Stomach (tissue), 9 donors: ENCODE results near the gene CAMK1G. TPM values are rescaled to one million over a fixed set of nuclear protein-coding genes. Genes with fewer than 3 reads are reported as not detected.

Experiments
- DNase-seq, 2 donors: peaks; one replicate each; pipeline versions ENCODE4 v3.0.0 to v3.0.0-alpha.2; 2013 to 2019
- H3K27ac ChIP-seq, 5 donors: fragments of 200-600 bp in 4 of 5; sonication (generic) in 4 of 5; one replicate each; pipeline ENCODE4 v1.5.1; 2013 to 2019; ENCODE audit warnings: mild to moderate bottlenecking in 1 of 5, moderate library complexity in 1 of 5
- H3K27me3 ChIP-seq, 3 donors: fragments of 200-600 bp; sonication (generic); one replicate each; pipeline ENCODE4 v1.5.1; 2017 to 2019; ENCODE audit warnings: mixed run types in 1 of 3
- H3K36me3 ChIP-seq, 4 donors: fragments of 200-600 bp; sonication (generic); 1 replicate in 3 of 4; 2 replicates in 1 of 4; pipeline ENCODE4 v1.5.1; 2016 to 2019
- H3K4me1 ChIP-seq, 4 donors: fragments of 200-600 bp; sonication (generic); one replicate each; pipeline ENCODE4 v1.5.1; 2016 to 2019
- H3K4me3 ChIP-seq, 4 donors: fragments of 200-600 bp; sonication (generic) in 3 of 4; one replicate each; pipeline ENCODE4 v1.5.1; 2016 to 2019; ENCODE audit warnings: mild to moderate bottlenecking in 1 of 4
- H3K9me3 ChIP-seq, 4 donors: fragments of 200-600 bp; sonication (generic); one replicate each; pipeline ENCODE4 v1.5.1; 2016 to 2019
- EP300 ChIP-seq: sonication (generic); formaldehyde crosslinking; IDR thresholded peaks from one replicate; pipeline ENCODE4 v1.6.1; 2017; ENCODE audit warnings: antibody characterized with exemption
- POLR2A ChIP-seq, 4 donors: fragments of 450-650 bp; IDR thresholded peaks; one replicate each; pipeline ENCODE4 v1.6.1; 2016; ENCODE audit warnings: antibody characterized with exemption in 4 of 4, control low read depth in 2 of 4, mild to moderate bottlenecking in 1 of 4, moderate library complexity in 1 of 4
- POLR2AphosphoS5 ChIP-seq, 3 donors: sonication (generic); formaldehyde crosslinking; IDR thresholded peaks; one replicate each; pipeline ENCODE4 v1.6.1; 2016; ENCODE audit warnings: antibody characterized with exemption in 3 of 3
- WGBS, 5 donors: extraction: QIAGEN DNeasy Blood & Tissue Kit in 3 of 5; methylation state at CpG; one replicate each; pipeline versions ENCODE4 v1.1.5 to v1.1.7; 2013 to 2018; 5-methylcytosine and 5-hydroxymethylcytosine counted together
- intact Hi-C: fragments of 100-400 bp; cut with DNase I; formaldehyde crosslinking; loops from one replicate; pipeline ENCODE4 v1.15.1; 2023; ENCODE audit warnings: low total_unique reads
- polyA plus RNA-seq, 3 donors: library from polyadenylated mRNA; stranded (reverse); fragments of 200-250 nt; gene quantifications; one replicate each; pipeline ENCODE4 v1.2.3, GENCODE V29; 2013
- total RNA-seq, 5 donors: library from RNA; depleted of rRNA; stranded (reverse); fragments of >200 nt; gene quantifications; one replicate each; pipeline versions ENCODE4 v1.1.0 to v1.2.3, GENCODE V29; 2014 to 2016
- TF ChIP-seq, protein P1 (sequence below), 7 experiments: fragments of 450-650 bp in 4 of 7; fragments of 200-600 bp in 3 of 7; sonication (generic) in 3 of 7; IDR thresholded peaks; one replicate each; pipeline ENCODE4 v1.5.1; 2016 to 2019; ENCODE audit warnings: antibody characterized with exemption in 7 of 7, control low read depth in 2 of 7, mild to moderate bottlenecking in 1 of 7
- donor health status: healthy with polysubstance abuse.
- donor health status: Bipolar disorder and iron deficiency.
- donor health status: healthy.

The CAMK1G gene
- total and polyA plus RNA-seq, 8 donors: 0.03 to 1.5 TPM; not detected in 6

DNA sequence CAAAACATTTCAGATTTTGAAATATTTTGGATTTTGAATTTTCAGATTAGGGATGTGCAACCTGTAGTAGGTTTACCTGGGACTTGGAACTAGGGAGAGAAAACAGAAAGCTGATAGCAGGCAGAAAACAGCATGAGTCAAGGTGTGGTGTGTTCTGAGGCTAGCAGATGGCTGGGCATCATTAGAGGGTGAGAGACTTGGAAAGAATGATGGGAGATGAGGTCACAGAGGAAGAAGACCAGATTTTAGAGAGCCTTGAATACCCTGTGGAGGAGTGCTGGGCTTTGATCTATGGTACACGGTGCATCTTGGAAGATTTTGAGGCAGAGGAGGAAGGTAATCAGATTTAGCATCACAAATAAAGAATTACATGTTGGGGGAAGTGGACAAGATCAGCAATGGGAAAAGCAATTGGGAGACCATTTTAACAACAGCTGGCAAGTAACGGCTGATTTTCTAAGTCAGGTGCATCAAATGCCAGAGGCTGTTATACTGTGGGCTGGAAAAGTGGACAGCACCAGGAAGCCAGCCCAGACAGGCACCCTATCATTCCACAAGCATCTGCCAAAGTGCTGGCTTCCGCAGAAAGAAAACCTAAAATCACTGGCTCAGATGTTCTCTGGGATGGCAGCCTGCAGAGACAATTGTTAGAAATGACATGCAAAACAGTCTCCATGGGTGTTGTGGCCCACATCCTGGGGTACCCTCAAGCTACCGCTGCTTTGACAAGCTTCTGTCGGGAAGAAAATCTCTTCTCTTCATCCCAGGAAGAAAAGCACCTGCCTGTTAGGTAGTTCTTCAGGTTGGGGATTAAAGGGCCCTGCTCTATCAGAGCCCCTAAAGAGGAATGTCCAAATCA lies 30.9 kb upstream of the CAMK1G start:
- no peak for DNase-seq
- Histone ChIP-seq H3K36me3 (no peaks in the 10 kb centered on the region), H3K9me3 (no peaks in the 10 kb centered on the region), H3K27ac (no peak overlapping the region), H3K4me3 (no peak overlapping the region), H3K27me3 (peaks cover 0 to 4% (median 0%) of the 10 kb centered on the region in 3 donors), H3K4me1 (no peaks in the 10 kb centered on the region)
- 54 to 61% (median 59%) methylated on average over 5 of the region's 5 CpGs for WGBS, 5 donors
- intact Hi-C loops: no loop called here
- no peak for TF ChIP-seq EP300
- no peak for TF ChIP-seq POLR2AphosphoS5 (IDR thresholded peaks at IDR 0.05)
- TF ChIP-seq POLR2A (IDR thresholded peaks at IDR 0.05): no peak
- TF ChIP-seq, protein P1, sequence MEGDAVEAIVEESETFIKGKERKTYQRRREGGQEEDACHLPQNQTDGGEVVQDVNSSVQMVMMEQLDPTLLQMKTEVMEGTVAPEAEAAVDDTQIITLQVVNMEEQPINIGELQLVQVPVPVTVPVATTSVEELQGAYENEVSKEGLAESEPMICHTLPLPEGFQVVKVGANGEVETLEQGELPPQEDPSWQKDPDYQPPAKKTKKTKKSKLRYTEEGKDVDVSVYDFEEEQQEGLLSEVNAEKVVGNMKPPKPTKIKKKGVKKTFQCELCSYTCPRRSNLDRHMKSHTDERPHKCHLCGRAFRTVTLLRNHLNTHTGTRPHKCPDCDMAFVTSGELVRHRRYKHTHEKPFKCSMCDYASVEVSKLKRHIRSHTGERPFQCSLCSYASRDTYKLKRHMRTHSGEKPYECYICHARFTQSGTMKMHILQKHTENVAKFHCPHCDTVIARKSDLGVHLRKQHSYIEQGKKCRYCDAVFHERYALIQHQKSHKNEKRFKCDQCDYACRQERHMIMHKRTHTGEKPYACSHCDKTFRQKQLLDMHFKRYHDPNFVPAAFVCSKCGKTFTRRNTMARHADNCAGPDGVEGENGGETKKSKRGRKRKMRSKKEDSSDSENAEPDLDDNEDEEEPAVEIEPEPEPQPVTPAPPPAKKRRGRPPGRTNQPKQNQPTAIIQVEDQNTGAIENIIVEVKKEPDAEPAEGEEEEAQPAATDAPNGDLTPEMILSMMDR (IDR thresholded peaks at IDR 0.05): no peak

DNA sequence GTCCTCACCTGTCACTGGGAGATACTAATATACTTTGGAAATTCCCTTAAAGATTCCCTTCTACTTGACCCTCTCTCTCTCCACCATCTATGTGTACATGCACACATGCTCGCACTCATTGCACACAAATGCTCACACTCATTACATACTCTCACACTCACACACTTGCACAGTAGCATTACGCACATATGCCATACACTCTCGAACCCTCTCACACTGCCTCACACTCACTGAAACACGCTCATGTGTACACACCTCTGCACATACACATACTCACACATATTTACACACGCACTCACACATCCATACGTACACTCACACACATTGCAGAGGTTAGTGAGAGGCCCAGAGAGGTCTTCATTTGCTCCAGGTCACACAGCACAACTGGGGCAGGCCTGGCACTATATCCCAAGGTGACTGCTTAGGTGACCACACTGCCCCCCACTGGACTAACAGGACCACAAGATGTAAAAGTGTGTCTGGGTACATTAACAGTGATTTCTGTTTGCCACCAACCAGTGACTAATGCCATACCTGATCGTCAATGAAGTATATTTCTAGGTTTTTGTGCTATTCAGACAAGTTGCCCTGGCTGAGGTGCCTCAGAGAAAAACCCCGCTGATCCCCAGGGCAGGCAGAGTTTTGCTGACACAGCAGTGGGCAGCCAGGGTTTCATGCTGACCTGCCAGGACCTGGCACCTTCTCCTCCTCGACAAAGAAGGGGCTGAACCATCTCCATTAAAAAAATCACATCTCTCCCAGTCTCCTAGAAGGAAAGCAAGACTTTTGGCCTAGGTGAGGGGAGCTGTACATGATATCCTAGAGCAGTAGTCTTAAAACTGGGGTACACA lies 28.5 kb upstream of the CAMK1G start:
- Histone ChIP-seq H3K4me3 (no peak overlapping the region), H3K27ac (no peak overlapping the region), H3K4me1 (no peaks in the 10 kb centered on the region), H3K36me3 (no peaks in the 10 kb centered on the region), H3K9me3 (no peaks in the 10 kb centered on the region), H3K27me3 (peaks cover 0 to 4% (median 0%) of the 10 kb centered on the region in 3 donors)
- no peak for TF ChIP-seq POLR2AphosphoS5 (IDR thresholded peaks at IDR 0.05)
- TF ChIP-seq, protein P1 (IDR thresholded peaks at IDR 0.05): no peak
- TF ChIP-seq POLR2A (IDR thresholded peaks at IDR 0.05): no peak
- TF ChIP-seq EP300: no peak
- 88 to 94% (median 93%) methylated on average over 9 of the region's 9 CpGs for WGBS, 5 donors
- no peak for DNase-seq
- intact Hi-C loops: no loop called here

DNA sequence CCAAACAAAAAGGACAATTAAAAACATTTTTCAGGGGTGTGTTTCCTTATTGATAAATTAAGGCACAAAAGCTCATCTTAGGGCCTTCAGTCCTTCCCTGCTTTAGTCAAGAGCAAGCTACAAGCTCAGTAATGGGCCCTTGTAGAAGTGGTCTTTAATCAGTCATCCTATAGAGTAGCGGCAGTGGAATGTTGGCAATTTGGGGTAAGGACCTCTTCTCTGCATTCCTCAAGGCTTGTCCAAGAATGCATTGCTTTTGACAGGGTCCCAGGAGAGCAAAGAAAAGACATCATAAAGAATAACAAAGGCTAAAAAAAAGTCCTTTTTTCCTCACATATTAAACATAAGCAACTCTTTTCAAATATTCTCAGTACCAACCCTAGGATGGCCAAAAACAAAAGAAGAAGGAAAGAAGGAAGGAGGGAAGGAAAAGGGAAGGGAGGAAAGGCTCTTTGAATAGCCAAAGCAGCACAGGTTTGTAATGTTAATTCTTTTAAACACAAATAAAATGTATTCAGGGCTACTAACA lies 27.3 kb upstream of the CAMK1G start:
- DNase-seq: no peak
- 67 to 88% (median 85%) methylated on average over 1 of the region's 1 CpG for WGBS, 5 donors
- Histone ChIP-seq H3K27me3 (peaks cover 0 to 2% (median 0%) of the 10 kb centered on the region in 3 donors), H3K4me3 (no peak overlapping the region), H3K36me3 (no peaks in the 10 kb centered on the region), H3K4me1 (no peaks in the 10 kb centered on the region), H3K9me3 (no peaks in the 10 kb centered on the region), H3K27ac (no peak overlapping the region)
- intact Hi-C loops: no loop called here
- TF ChIP-seq POLR2AphosphoS5 (IDR thresholded peaks at IDR 0.05) (no peak), EP300 (no peak), POLR2A (IDR thresholded peaks at IDR 0.05) (no peak)
- TF ChIP-seq, protein P1 (IDR thresholded peaks at IDR 0.05): no peak

DNA sequence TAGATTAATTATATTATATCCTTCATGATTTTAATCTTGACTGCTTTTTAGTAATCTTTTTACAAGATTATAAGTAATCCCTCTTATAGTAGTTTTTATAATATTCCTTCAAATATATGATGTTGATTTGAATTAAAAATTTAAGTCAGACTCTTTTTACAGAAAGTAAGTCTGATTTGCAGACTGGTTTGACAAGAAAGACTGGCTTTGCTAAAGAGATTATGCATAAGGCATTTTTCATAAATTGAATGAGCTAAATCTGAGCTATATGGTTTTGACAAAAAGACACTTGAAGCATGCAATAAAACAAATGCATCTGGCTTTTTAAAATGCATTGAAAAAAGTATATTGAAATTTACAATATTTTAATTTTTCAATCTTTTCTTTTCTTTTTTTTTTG lies 26.3 kb upstream of the CAMK1G start:
- Histone ChIP-seq H3K4me1 (no peaks in the 10 kb centered on the region), H3K4me3 (no peak overlapping the region), H3K27me3 (peaks cover 0 to 3% (median 0%) of the 10 kb centered on the region in 3 donors), H3K36me3 (no peaks in the 10 kb centered on the region), H3K9me3 (no peaks in the 10 kb centered on the region), H3K27ac (no peak overlapping the region)
- no peak for TF ChIP-seq POLR2A (IDR thresholded peaks at IDR 0.05)
- no peak for TF ChIP-seq EP300
- TF ChIP-seq, protein P1 (IDR thresholded peaks at IDR 0.05): no peak
- no peak for TF ChIP-seq POLR2AphosphoS5 (IDR thresholded peaks at IDR 0.05)
- DNase-seq: peak in 1 of 2 donors; percentile 43
- intact Hi-C loops: no loop called here
